Esophagus squamous epithelium (tissue), 5 donors: ENCODE data around the gene GAS2L1. TPM values are rescaled to one million over a fixed set of nuclear protein-coding genes. Genes with fewer than 3 reads are reported as not detected.

Source experiments
- DNase-seq: peaks from one replicate; lab custom pipeline; 2025; lab: John Stamatoyannopoulos, UW
- H3K27ac ChIP-seq, 4 donors: fragments of 200-600 bp; sonication (generic); one replicate each; pipeline ENCODE4 v1.5.1; 2016 to 2019; ENCODE audit warnings: mild to moderate bottlenecking in 1 of 4
- H3K27me3 ChIP-seq, 4 donors: fragments of 200-600 bp; sonication (generic); 1 replicate in 3 of 4; 2 replicates in 1 of 4; pipeline versions ENCODE4 v1.5.1 to v1.6.0; 2017 to 2021; ENCODE audit warnings: antibody characterized with exemption in 1 of 4
- H3K36me3 ChIP-seq, 3 donors: fragments of 200-600 bp; sonication (generic); one replicate each; pipeline ENCODE4 v1.5.1; 2016 to 2019
- H3K4me1 ChIP-seq, 3 donors: fragments of 200-600 bp; sonication (generic); one replicate each; pipeline ENCODE4 v1.5.1; 2017 to 2019
- H3K4me3 ChIP-seq, 4 donors: fragments of 200-600 bp; sonication (generic); 1 replicate in 3 of 4; 2 replicates in 1 of 4; pipeline ENCODE4 v1.5.1; 2016 to 2019; ENCODE audit warnings: mild to moderate bottlenecking in 2 of 4, moderate library complexity in 1 of 4
- H3K9me3 ChIP-seq, 3 donors: fragments of 200-600 bp; sonication (generic); one replicate each; pipeline ENCODE4 v1.5.1; 2016 to 2019
- POLR2A ChIP-seq, 4 donors: fragments of 450-650 bp; IDR thresholded peaks; one replicate each; pipeline ENCODE4 v1.6.1; 2017; ENCODE audit warnings: antibody characterized with exemption in 4 of 4, mild to moderate bottlenecking in 4 of 4, moderate library complexity in 3 of 4
- WGBS, 2 donors: methylation state at CpG; one replicate each; pipeline ENCODE4 v1.1.5; 2018; 5-methylcytosine and 5-hydroxymethylcytosine counted together
- intact Hi-C: fragments of 100-400 bp; cut with DNase I; formaldehyde crosslinking; loops from one replicate; pipeline ENCODE4 v1.15.0; 2022
- total RNA-seq, 4 donors: library from RNA; depleted of rRNA; stranded (reverse); fragments of >200 nt; gene quantifications; one replicate each; pipeline ENCODE4 v1.1.0, GENCODE V29; 2016
- TF ChIP-seq, protein P1 (sequence below), 6 experiments: fragments of 450-650 bp in 4 of 6; fragments of 200-600 bp in 2 of 6; sonication (generic) in 2 of 6; IDR thresholded peaks; one replicate each; pipeline ENCODE4 v1.5.1; 2016 to 2019; ENCODE audit warnings: antibody characterized with exemption in 6 of 6, mild to moderate bottlenecking in 4 of 6, moderate library complexity in 4 of 6
- donor health status: DM: yes; HTN: yes; CAD: no.

GAS2L1 gene
- total RNA-seq, 4 donors from 2014 or later = 26.9 to 52.1 (median 36.9) TPM

- Histone ChIP-seq H3K4me3 (no peak overlapping the region), H3K4me1 (peaks cover 0 to 6% (median under 1%) of the 10 kb centered on the region in 3 donors), H3K36me3 (peaks cover 25 to 48% (median 38%) of the 10 kb centered on the region in 3 donors), H3K9me3 (no peaks in the 10 kb centered on the region), H3K27me3 (no peaks in the 10 kb centered on the region), H3K27ac (no peak overlapping the region)
- intact Hi-C loops = no loop called here
- DNase-seq = no peak
- WGBS, 2 donors = 50 to 66% methylated on average over 8 to 9 of the region's 9 CpGs
- no peak for TF ChIP-seq POLR2A (IDR thresholded peaks at IDR 0.05)
- TF ChIP-seq, protein P1, sequence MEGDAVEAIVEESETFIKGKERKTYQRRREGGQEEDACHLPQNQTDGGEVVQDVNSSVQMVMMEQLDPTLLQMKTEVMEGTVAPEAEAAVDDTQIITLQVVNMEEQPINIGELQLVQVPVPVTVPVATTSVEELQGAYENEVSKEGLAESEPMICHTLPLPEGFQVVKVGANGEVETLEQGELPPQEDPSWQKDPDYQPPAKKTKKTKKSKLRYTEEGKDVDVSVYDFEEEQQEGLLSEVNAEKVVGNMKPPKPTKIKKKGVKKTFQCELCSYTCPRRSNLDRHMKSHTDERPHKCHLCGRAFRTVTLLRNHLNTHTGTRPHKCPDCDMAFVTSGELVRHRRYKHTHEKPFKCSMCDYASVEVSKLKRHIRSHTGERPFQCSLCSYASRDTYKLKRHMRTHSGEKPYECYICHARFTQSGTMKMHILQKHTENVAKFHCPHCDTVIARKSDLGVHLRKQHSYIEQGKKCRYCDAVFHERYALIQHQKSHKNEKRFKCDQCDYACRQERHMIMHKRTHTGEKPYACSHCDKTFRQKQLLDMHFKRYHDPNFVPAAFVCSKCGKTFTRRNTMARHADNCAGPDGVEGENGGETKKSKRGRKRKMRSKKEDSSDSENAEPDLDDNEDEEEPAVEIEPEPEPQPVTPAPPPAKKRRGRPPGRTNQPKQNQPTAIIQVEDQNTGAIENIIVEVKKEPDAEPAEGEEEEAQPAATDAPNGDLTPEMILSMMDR (IDR thresholded peaks at IDR 0.05) = no peak
Observed at GRCh38 chr22:29325785-29326315, 19.4 kb downstream of the GAS2L1 start.

GRCh38 chr22:29326481-29326880 lies 20.0 kb downstream of the GAS2L1 start:
- Histone ChIP-seq H3K4me1 (peaks cover 0 to 12% (median 3%) of the 10 kb centered on the region in 3 donors), H3K27ac (no peak overlapping the region), H3K27me3 (no peaks in the 10 kb centered on the region), H3K9me3 (no peaks in the 10 kb centered on the region), H3K4me3 (no peak overlapping the region), H3K36me3 (peaks cover 31 to 54% (median 44%) of the 10 kb centered on the region in 3 donors)
- WGBS, 2 donors = no CpG with 5 or more reads among the region's 10 CpGs
- TF ChIP-seq POLR2A (IDR thresholded peaks at IDR 0.05) = no peak
- TF ChIP-seq, protein P1 (IDR thresholded peaks at IDR 0.05) = no peak
- no peak for DNase-seq
- intact Hi-C loops = no loop called here

DNA sequence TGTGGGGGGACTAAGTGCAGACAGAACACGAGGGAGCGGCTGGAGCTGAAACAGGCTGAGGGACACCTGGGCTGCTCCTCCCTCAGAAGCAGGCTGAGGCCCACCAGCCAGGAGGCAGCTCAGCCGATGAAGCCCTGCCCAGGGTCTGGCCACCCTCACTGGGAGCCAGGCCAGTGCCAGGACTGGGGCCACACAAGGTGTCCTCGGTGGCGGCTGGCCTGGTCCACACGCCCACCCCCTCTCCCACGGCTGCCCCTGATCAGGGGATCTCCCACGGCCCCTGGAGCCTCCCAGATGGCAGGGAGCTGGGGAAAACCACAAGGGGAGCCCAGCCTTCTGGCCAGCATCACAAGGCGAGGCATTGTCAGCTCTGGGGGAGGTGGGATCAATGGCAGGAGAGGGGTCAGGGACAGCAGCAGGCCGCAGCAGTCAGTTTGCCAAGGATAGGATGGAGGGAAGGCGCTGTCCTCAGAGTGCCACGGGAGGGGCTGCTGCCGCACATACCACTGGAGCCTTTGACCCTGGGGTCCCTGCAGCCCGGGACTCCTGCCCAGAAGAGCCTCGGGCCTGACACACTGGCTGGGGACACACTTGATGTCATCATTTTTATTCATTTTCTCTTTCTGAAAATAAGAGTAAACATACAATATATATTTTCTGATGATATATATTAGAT lies 20.8 kb downstream of the GAS2L1 start:
- peaks cover 32 to 61% (median 50%) of the 10 kb centered on the region in 3 donors for H3K36me3 ChIP-seq
- H3K27me3 ChIP-seq = no peaks in the 10 kb centered on the region
- WGBS, 2 donors = 80 to 87% methylated on average over 1 to 7 of the region's 15 CpGs
- peaks cover 0 to 12% (median 3%) of the 10 kb centered on the region in 3 donors for H3K4me1 ChIP-seq
- no peak overlapping the region for H3K27ac ChIP-seq
- DNase-seq = no peak
- no peaks in the 10 kb centered on the region for H3K9me3 ChIP-seq
- intact Hi-C loops = no loop called here
- TF ChIP-seq POLR2A (IDR thresholded peaks at IDR 0.05) = no peak
- TF ChIP-seq, protein P1 (IDR thresholded peaks at IDR 0.05) = no peak
- no peak overlapping the region for H3K4me3 ChIP-seq

DNA sequence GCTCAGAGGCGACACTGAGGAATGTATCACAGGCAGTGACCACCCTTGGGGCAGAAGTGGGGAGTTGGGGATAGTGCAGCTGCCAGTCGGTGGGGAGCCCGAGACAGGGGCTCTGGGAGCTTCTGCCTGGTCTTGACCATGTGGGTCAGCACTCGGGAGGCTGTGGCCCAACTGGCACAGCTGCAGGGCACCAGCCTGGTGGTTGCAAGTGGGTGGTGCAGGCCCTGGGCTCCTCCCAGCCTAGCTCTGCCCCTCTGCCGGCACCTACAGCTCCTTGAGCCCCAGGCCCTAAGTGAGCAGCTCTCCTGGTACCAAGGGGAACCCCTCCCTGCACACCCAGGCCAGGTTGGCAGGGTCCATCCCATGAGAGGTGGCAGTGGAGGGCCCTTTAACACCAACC lies 21.6 kb downstream of the GAS2L1 start:
- WGBS, 2 donors = 100% methylated on average over 1 of the region's 5 CpGs; no CpG with 5 or more reads in 1 of the 2 donors

More for the DNA sequence above, 21.6 kb downstream of the GAS2L1 start:
- no peak for TF ChIP-seq POLR2A (IDR thresholded peaks at IDR 0.05)
- TF ChIP-seq, protein P1 (IDR thresholded peaks at IDR 0.05) = no peak
- no peaks in the 10 kb centered on the region for H3K9me3 ChIP-seq
- peaks cover 0 to 12% (median 3%) of the 10 kb centered on the region in 3 donors for H3K4me1 ChIP-seq
- H3K4me3 ChIP-seq = no peak overlapping the region
- no peak overlapping the region for H3K27ac ChIP-seq
- peaks cover 37 to 70% (median 52%) of the 10 kb centered on the region in 3 donors for H3K36me3 ChIP-seq
- intact Hi-C loops = no loop called here
- no peak for DNase-seq
- no peaks in the 10 kb centered on the region for H3K27me3 ChIP-seq
